GM23338 (cell line): ENCODE data around the gene SCRT2. TPM values are rescaled to one million over a fixed set of nuclear protein-coding genes. Genes with fewer than 3 reads are reported as not detected.
"Not testable (repeated sequence)": the region's sequence is repeated elsewhere in the genome, so short reads cannot be mapped to it uniquely, and the experiment has no call there.

Source experiments
- ATAC-seq: fragments of 200-7000 bp; cut with Tn5 transposase; 3 replicates; pipeline ENCODE4 v1.9.1; 2020
- DNase-seq: peaks from one replicate; pipeline ENCODE4 v3.0.0-alpha.2; 2015; ENCODE audit warnings: low spot score
- H2AFZ ChIP-seq: fragments of 200-600 bp; sonication (generic); 2 replicates; pipeline ENCODE4 v1.8.0; 2016; ENCODE audit warnings: antibody characterized with exemption, mild to moderate bottlenecking, moderate library complexity
- H3F3A ChIP-seq: fragments of 200-600 bp; sonication (generic); replicated peaks from 2 replicates; pipeline ENCODE4 v1.8.0; 2017; ENCODE audit warnings: antibody characterized with exemption, mixed run types, low read depth
- H3K27ac ChIP-seq: fragments of 200-600 bp; sonication (generic); 2 replicates; pipeline ENCODE4 v1.6.1; 2016; ENCODE audit warnings: low read depth
- H3K27me3 ChIP-seq: fragments of 200-600 bp; sonication (generic); 2 replicates; pipeline ENCODE4 v1.8.0; 2016; ENCODE audit warnings: mild to moderate bottlenecking, mixed run types, moderate library complexity; ENCODE audit not compliant: insufficient read depth
- H3K36me3 ChIP-seq: fragments of 200-600 bp; sonication (generic); 2 replicates; pipeline ENCODE4 v1.8.0; 2016; ENCODE audit warnings: mild to moderate bottlenecking; ENCODE audit not compliant: insufficient read depth
- H3K4me1 ChIP-seq: fragments of 200-600 bp; sonication (generic); 2 replicates; pipeline ENCODE4 v1.8.0; 2016; ENCODE audit warnings: mild to moderate bottlenecking, moderate library complexity; ENCODE audit not compliant: insufficient read depth
- H3K4me2 ChIP-seq: fragments of 200-600 bp; sonication (generic); 2 replicates; pipeline ENCODE4 v1.7.1; 2017; ENCODE audit warnings: mixed run types
- H3K4me3 ChIP-seq: fragments of 200-600 bp; sonication (generic); 2 replicates; pipeline ENCODE4 v1.6.1; 2016; ENCODE audit warnings: mixed run types
- H3K79me2 ChIP-seq: fragments of 200-600 bp; sonication (generic); replicated peaks from 2 replicates; pipeline ENCODE4 v1.8.0; 2017; ENCODE audit warnings: mild to moderate bottlenecking; ENCODE audit not compliant: insufficient read depth
- H3K9me2 ChIP-seq: fragments of 200-600 bp; sonication (generic); 2 replicates; pipeline ENCODE4 v1.8.0; 2017; ENCODE audit not compliant: insufficient read depth
- H4K20me1 ChIP-seq: fragments of 200-600 bp; sonication (generic); replicated peaks from 2 replicates; pipeline ENCODE4 v1.8.0; 2017; ENCODE audit warnings: mild to moderate bottlenecking; ENCODE audit not compliant: insufficient read depth
- H3K27ac Mint-ChIP-seq: 2 replicates; pipeline ENCODE4 v1.8.0; 2020; ENCODE audit warnings: inconsistent platforms, mild to moderate bottlenecking, moderate library complexity, mixed read lengths
- H3K27me3 Mint-ChIP-seq: 3 replicates; pipeline ENCODE4 v1.8.0; 2022; ENCODE audit warnings: low read depth, mild to moderate bottlenecking, moderate library complexity, mixed read lengths, inconsistent platforms; ENCODE audit not compliant: insufficient read depth, poor library complexity
- H3K36me3 Mint-ChIP-seq: 3 replicates; pipeline ENCODE4 v1.8.0; 2021; ENCODE audit warnings: low read depth, mild to moderate bottlenecking, inconsistent platforms, moderate library complexity, mixed read lengths
- H3K4me1 Mint-ChIP-seq: 3 replicates; pipeline ENCODE4 v1.8.0; 2020; ENCODE audit warnings: mild to moderate bottlenecking, inconsistent platforms, mixed read lengths
- H3K4me3 Mint-ChIP-seq: 3 replicates; pipeline ENCODE4 v1.8.0; 2021; ENCODE audit warnings: moderate library complexity, mild to moderate bottlenecking, inconsistent platforms, mixed read lengths
- H3K9me3 Mint-ChIP-seq: 3 replicates; pipeline ENCODE4 v1.8.0; 2020; ENCODE audit warnings: moderate library complexity, mild to moderate bottlenecking, inconsistent platforms, mixed read lengths
- ETS1 ChIP-seq: IDR thresholded peaks from 2 replicates; pipeline ENCODE4 v1.6.1; 2016; ENCODE audit warnings: antibody characterized with exemption
- EZH2 ChIP-seq: fragments of 200-600 bp; sonication (generic); IDR thresholded peaks from one replicate; pipeline ENCODE4 v1.8.0; 2017; ENCODE audit warnings: antibody characterized with exemption, mild to moderate bottlenecking, low read depth; ENCODE audit not compliant: unreplicated experiment
- JUNB ChIP-seq: IDR thresholded peaks from one replicate; pipeline ENCODE4 v1.6.1; 2016; ENCODE audit warnings: antibody characterized with exemption; ENCODE audit not compliant: unreplicated experiment
- POLR2AphosphoS5 ChIP-seq: IDR thresholded peaks from 2 replicates; pipeline ENCODE4 v1.6.1; 2016; ENCODE audit warnings: antibody characterized with exemption, low read depth
- REST ChIP-seq: IDR thresholded peaks from one replicate; pipeline ENCODE4 v1.6.1; 2018; ENCODE audit warnings: antibody characterized with exemption; ENCODE audit not compliant: unreplicated experiment
- long read RNA-seq: library from polyadenylated mRNA; unstranded; transcript quantifications from one replicate; pipeline ENCODE4 v2.0.0, GENCODE V29; 2020; ENCODE audit not compliant: unreplicated experiment
- polyA plus RNA-seq: library from polyadenylated mRNA; unstranded; fragments of >200 nt; fragmentation: Nextera tagmentation; extraction: Ambion mirVana; gene quantifications from 2 replicates; pipeline ENCODE4 v1.2.1, GENCODE V29; 2016
- total RNA-seq: library from RNA; depleted of rRNA; stranded (reverse); fragments of >200 nt; shearing (Covaris generic); gene quantifications from 2 replicates; pipeline ENCODE4 v1.2.3, GENCODE V29; 2014; rRNA removed

SCRT2 gene
- total RNA-seq = 0.31 and 0.35 TPM in 2 replicates
- polyA plus RNA-seq = 0.28 TPM in 1 of 2 replicates, not detected in the other
- long read RNA-seq = 0 reads

- H3K27me3 ChIP-seq = peaks cover 47% of the 10 kb centered on the region
- peaks cover 34% of the 10 kb centered on the region for H3K4me1 Mint-ChIP-seq
- no peak within 1 kb of the TSS for H3K27ac ChIP-seq
- peak within 1 kb of the TSS; percentile 99 for H2AFZ ChIP-seq
- peak; percentile 77 for ATAC-seq
- H3K4me2 ChIP-seq = peak within 1 kb of the TSS; percentile 100
- 0 out of 2 replicates have a peak, but pooled peaks cover 4% of the 10 kb centered on the region for H3F3A ChIP-seq
- H3K4me3 Mint-ChIP-seq = peak within 1 kb of the TSS; percentile 79
- H3K27ac Mint-ChIP-seq = no peak within 1 kb of the TSS
- peak; percentile 84 for DNase-seq
- no peaks in the 10 kb centered on the region for H4K20me1 ChIP-seq
- H3K4me1 ChIP-seq = peaks cover 21% of the 10 kb centered on the region; the same call in 1 of the 2 replicates
- no peaks in the 10 kb centered on the region for H3K36me3 ChIP-seq
- no peaks in the 10 kb centered on the region for H3K79me2 ChIP-seq
- no peaks in the 10 kb centered on the region for H3K36me3 Mint-ChIP-seq
- no peak for TF ChIP-seq ETS1
- TF ChIP-seq EZH2 = peak; percentile 39
- no peak for TF ChIP-seq JUNB
- TF ChIP-seq POLR2AphosphoS5 = no peak
- peak; percentile 77 for TF ChIP-seq REST
- peak within 1 kb of the TSS; percentile 88 for H3K4me3 ChIP-seq
- H3K27me3 Mint-ChIP-seq = peaks cover 48% of the 10 kb centered on the region
- H3K9me3 Mint-ChIP-seq = no peaks in the 10 kb centered on the region
- no peaks in the 10 kb centered on the region for H3K9me2 ChIP-seq
Measured at GRCh38 chr20:675453-676314, at the start of gene SCRT2. SCRT2 (minus strand) TSS chr20:675802; CDS start chr20:675601, 201 bp downstream.

- H3K27me3 Mint-ChIP-seq = peaks cover 20% of the 10 kb centered on the region
- not testable (repeated sequence) for H4K20me1 ChIP-seq, H3K36me3 Mint-ChIP-seq, H3K9me2 ChIP-seq, H3K4me1 Mint-ChIP-seq, H3K4me3 Mint-ChIP-seq, H3K4me2 ChIP-seq, DNase-seq, H3K79me2 ChIP-seq, H3K27ac ChIP-seq, H3K4me3 ChIP-seq, H3K27ac Mint-ChIP-seq, H3K9me3 Mint-ChIP-seq, H3K36me3 ChIP-seq, H2AFZ ChIP-seq, H3F3A ChIP-seq, ATAC-seq
- peaks cover 27% of the 10 kb centered on the region for H3K27me3 ChIP-seq
- peaks cover 12% of the 10 kb centered on the region for H3K4me1 ChIP-seq
Measured at GRCh38 chr20:724797-725196, 49.2 kb upstream of the SCRT2 start.
